ENCODE data around the gene ANKRD28. TPM values are rescaled to one million over a fixed set of nuclear protein-coding genes. Genes with fewer than 3 reads are reported as not detected.

ANKRD28 gene
- total and polyA plus RNA-seq, 9 of the 15 experiments (the other 6 are each of a cell fraction or from before 2014, with no cell fraction given): 11.7 to 66.0 (median 36.7) TPM

- TF ChIP-seq ZNF589 (CRISPR knock-in tag; IDR thresholded peaks at IDR 0.05; ENCODE audit: low read depth) (peak; percentile 73), NR2C1 (IDR thresholded peaks at IDR 0.05) (peak; percentile 2; the same call in 1 of the 2 replicates), NR2C1 (tag; IDR thresholded peaks at IDR 0.05) (peak; percentile 54; the same call in 1 of the 2 replicates), ZNF639 (CRISPR knock-in tag; conservative IDR thresholded peaks at IDR 0.05 in 1 of 2, IDR thresholded peaks at IDR 0.05 in 1 of 2) (peak in 1 of 2 experiments; percentile 38; a peak in 1 of 4 replicates), MAFK (IDR thresholded peaks at IDR 0.05; ENCODE audit: low read length) (0 out of 2 replicates have a peak, but pooled peaks have one; percentile 9), FOXM1 (IDR thresholded peaks at IDR 0.05; ENCODE audit: low read depth) (peak; percentile 57), FOXM1 (CRISPR knock-in tag; IDR thresholded peaks at IDR 0.05; ENCODE audit: low read depth) (no peak), FOXA3 (CRISPR knock-in tag; conservative IDR thresholded peaks at IDR 0.05 in 1 of 2, IDR thresholded peaks at IDR 0.05 in 1 of 2) (peak in 1 of 2 experiments; percentile 10; a peak in 1 of 4 replicates), NR0B1 (IDR thresholded peaks at IDR 0.05; ENCODE audit: partially characterized antibody) (no peak), KLF16 (IDR thresholded peaks at IDR 0.05) (no peak), ADNP (tag; IDR thresholded peaks at IDR 0.05) (0 out of 2 replicates have a peak, but pooled peaks have one; percentile 3), GTF2E2 (tag; IDR thresholded peaks at IDR 0.05) (peak; percentile 55; the same call in 1 of the 2 replicates), GATA2 (CRISPR knock-in tag; IDR thresholded peaks at IDR 0.05) (0 out of 2 replicates have a peak, but pooled peaks have one; percentile 42), EGR1 (conservative IDR thresholded peaks at IDR 0.05) (peak; percentile 66), NR2C2 (CRISPR knock-in tag; IDR thresholded peaks at IDR 0.05) (no peak), NR2C2 (tag; IDR thresholded peaks at IDR 0.05) (peak; percentile 84)
Measured at GRCh38 chr3:15630646-15631350, 167.0 kb downstream of the ANKRD28 start (continued).

All from K562 (cell line).